Measurements from ENCODE around the gene BCL11A.

DNA sequence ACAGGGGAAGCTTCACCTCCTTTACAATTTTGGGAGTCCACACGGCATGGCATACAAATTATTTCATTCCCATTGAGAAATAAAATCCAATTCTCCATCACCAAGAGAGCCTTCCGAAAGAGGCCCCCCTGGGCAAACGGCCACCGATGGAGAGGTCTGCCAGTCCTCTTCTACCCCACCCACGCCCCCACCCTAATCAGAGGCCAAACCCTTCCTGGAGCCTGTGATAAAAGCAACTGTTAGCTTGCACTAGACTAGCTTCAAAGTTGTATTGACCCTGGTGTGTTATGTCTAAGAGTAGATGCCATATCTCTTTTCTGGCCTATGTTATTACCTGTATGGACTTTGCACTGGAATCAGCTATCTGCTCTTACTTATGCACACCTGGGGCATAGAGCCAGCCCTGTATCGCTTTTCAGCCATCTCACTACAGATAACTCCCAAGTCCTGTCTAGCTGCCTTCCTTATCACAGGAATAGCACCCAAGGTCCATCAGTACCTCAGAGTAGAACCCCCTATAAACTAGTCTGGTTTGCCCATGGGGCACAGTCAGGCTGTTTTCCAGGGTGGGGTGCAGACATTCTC is 58.3 kb downstream of the BCL11A start:
- TF ChIP-seq, protein P1, sequence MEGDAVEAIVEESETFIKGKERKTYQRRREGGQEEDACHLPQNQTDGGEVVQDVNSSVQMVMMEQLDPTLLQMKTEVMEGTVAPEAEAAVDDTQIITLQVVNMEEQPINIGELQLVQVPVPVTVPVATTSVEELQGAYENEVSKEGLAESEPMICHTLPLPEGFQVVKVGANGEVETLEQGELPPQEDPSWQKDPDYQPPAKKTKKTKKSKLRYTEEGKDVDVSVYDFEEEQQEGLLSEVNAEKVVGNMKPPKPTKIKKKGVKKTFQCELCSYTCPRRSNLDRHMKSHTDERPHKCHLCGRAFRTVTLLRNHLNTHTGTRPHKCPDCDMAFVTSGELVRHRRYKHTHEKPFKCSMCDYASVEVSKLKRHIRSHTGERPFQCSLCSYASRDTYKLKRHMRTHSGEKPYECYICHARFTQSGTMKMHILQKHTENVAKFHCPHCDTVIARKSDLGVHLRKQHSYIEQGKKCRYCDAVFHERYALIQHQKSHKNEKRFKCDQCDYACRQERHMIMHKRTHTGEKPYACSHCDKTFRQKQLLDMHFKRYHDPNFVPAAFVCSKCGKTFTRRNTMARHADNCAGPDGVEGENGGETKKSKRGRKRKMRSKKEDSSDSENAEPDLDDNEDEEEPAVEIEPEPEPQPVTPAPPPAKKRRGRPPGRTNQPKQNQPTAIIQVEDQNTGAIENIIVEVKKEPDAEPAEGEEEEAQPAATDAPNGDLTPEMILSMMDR (IDR thresholded peaks at IDR 0.05 in 8 of 11, conservative IDR thresholded peaks at IDR 0.05 in 3 of 11), result no peak
- TF ChIP-seq POLR2A (IDR thresholded peaks at IDR 0.05), result no peak
